ENCODE measurements around the gene LRP1B.

DNA sequence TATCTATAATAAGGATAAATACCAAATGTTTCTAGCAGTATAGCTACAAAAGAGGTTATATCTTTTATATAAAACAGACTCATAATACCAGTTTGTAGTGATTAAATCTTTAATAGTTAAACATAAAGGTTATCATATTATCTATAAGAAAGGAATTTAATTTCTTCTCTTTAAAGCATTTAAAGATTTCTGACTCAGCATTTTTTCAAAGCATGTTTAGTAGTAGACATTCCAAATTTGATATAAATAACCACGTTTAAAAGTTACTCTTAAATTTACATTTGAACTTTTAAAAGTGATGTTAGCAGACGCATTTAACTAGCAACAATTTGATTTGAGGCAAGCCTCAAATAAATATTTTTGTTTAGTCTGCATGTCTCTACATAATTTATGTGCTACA lies 1842.6 kb downstream of the LRP1B start:
- TF ChIP-seq, protein P1, sequence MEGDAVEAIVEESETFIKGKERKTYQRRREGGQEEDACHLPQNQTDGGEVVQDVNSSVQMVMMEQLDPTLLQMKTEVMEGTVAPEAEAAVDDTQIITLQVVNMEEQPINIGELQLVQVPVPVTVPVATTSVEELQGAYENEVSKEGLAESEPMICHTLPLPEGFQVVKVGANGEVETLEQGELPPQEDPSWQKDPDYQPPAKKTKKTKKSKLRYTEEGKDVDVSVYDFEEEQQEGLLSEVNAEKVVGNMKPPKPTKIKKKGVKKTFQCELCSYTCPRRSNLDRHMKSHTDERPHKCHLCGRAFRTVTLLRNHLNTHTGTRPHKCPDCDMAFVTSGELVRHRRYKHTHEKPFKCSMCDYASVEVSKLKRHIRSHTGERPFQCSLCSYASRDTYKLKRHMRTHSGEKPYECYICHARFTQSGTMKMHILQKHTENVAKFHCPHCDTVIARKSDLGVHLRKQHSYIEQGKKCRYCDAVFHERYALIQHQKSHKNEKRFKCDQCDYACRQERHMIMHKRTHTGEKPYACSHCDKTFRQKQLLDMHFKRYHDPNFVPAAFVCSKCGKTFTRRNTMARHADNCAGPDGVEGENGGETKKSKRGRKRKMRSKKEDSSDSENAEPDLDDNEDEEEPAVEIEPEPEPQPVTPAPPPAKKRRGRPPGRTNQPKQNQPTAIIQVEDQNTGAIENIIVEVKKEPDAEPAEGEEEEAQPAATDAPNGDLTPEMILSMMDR (IDR thresholded peaks at IDR 0.05) = no peak
- no peak for TF ChIP-seq POLR2A (IDR thresholded peaks at IDR 0.05)

All from thyroid gland (tissue), 4 donors.